Measurements from ENCODE around the gene PDHA1.

- no peak for TF ChIP-seq ZNF639 (CRISPR knock-in tag; conservative IDR thresholded peaks at IDR 0.05 in 1 of 2, IDR thresholded peaks at IDR 0.05 in 1 of 2)
- TF ChIP-seq ETV5 (CRISPR knock-in tag; IDR thresholded peaks at IDR 0.05; ENCODE audit: low read depth), result no peak
- TF ChIP-seq MYC (IDR thresholded peaks at IDR 0.05; ENCODE audit: low read depth, low read length), result no peak
- no peak for TF ChIP-seq MYC (CRISPR knock-in tag; IDR thresholded peaks at IDR 0.05; ENCODE audit: borderline replicate concordance, low read depth)
- no peak for TF ChIP-seq FOXA1 (IDR thresholded peaks at IDR 0.05; ENCODE audit: borderline replicate concordance)
- no peak for TF ChIP-seq ZNF766 (CRISPR knock-in tag; conservative IDR thresholded peaks at IDR 0.05)
- TF ChIP-seq ZNF274 (IDR thresholded peaks at IDR 0.05; ENCODE audit: borderline replicate concordance, low read depth, low read length), result no peak
- TF ChIP-seq GABPA (tag; conservative IDR thresholded peaks at IDR 0.05; ENCODE audit: low read depth), result no peak
- TF ChIP-seq HNRNPK (IDR thresholded peaks at IDR 0.05; ENCODE audit: low read depth, low read length, poor library complexity, severe bottlenecking), result no peak
Measured at GRCh38 chrX:19388064-19388679, 44.4 kb downstream of the PDHA1 start.

All from K562 (cell line).